RWPE1 (cell line): ENCODE measurements around the gene TXN2.

Experiments used
- CTCF ChIA-PET: fragments of 350-600 bp; sonication (Branson Sonifier 250); formaldehyde crosslinking; extraction: SDS; loops from one replicate; lab custom pipeline; 2021; lab: Yijun Ruan, JAX
- POLR2A ChIA-PET: fragments of 400-600 bp; formaldehyde crosslinking; extraction: SDS; loops from one replicate; lab custom pipeline; 2020; ENCODE audit warnings: antibody characterized with exemption; ENCODE audit not compliant: low non-redundant PET; lab: Yijun Ruan, JAX
- DNase-seq: peaks from one replicate; pipeline ENCODE4 v3.0.0; 2012; ENCODE audit warnings: low spot score
- H3K27ac ChIP-seq: fragments of 450-650 bp; 2 replicates; pipeline ENCODE4 v1.5.1; 2017
- TF ChIP-seq, protein P1 (sequence below): fragments of 450-650 bp; conservative IDR thresholded peaks from 2 replicates; pipeline ENCODE4 v1.5.1; 2017; ENCODE audit warnings: low read depth, mild to moderate bottlenecking

TXN2 gene

DNA sequence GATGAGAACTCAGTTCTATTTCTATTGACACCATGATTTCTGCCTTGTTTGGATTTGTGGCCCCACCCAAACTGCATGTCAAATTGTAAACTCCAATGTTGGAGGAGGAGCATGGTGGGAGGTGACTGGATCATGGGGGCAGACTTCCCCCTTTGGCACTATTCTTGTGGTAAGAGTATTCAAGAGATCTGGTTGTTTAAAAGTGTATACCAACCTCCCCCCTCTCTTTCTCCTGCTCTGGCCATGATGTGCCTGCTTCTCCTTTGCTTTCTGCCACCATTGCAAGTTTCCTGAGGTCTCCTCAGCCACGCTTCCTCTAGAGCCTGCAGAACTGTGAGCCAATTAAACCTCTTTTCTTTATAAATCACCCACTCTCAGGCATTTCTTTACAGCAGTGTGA is 33.3 kb upstream of the TXN2 start:
- CTCF ChIA-PET = no interaction called here
- no peak overlapping the region for H3K27ac ChIP-seq
- no peak for DNase-seq
- TF ChIP-seq, protein P1, sequence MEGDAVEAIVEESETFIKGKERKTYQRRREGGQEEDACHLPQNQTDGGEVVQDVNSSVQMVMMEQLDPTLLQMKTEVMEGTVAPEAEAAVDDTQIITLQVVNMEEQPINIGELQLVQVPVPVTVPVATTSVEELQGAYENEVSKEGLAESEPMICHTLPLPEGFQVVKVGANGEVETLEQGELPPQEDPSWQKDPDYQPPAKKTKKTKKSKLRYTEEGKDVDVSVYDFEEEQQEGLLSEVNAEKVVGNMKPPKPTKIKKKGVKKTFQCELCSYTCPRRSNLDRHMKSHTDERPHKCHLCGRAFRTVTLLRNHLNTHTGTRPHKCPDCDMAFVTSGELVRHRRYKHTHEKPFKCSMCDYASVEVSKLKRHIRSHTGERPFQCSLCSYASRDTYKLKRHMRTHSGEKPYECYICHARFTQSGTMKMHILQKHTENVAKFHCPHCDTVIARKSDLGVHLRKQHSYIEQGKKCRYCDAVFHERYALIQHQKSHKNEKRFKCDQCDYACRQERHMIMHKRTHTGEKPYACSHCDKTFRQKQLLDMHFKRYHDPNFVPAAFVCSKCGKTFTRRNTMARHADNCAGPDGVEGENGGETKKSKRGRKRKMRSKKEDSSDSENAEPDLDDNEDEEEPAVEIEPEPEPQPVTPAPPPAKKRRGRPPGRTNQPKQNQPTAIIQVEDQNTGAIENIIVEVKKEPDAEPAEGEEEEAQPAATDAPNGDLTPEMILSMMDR = no peak
- POLR2A ChIA-PET = no interaction called here

DNA sequence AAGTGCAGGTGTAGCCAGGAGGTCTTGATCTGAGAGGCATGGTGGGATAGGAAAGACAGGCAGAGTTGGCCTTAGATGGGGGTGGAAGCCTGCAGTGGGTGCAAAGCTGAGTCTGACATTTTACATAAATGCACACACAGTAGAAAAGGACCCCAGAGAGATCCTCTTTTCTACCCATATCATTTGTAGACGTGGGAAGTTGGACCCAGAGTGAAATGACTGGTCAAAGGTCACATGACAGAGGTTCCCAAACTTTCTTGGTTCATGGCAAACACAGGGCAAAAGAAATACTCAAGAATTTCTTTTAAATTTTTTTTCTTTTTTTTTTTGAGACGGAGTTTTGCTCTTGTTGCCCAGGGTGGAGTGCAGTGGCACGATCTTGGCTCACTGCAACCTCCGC is 31.6 kb upstream of the TXN2 start:
- TF ChIP-seq, protein P1 = no peak
- H3K27ac ChIP-seq = no peak overlapping the region
- no peak for DNase-seq
- ChIA-PET POLR2A (no interaction called here), CTCF (no interaction called here)

DNA sequence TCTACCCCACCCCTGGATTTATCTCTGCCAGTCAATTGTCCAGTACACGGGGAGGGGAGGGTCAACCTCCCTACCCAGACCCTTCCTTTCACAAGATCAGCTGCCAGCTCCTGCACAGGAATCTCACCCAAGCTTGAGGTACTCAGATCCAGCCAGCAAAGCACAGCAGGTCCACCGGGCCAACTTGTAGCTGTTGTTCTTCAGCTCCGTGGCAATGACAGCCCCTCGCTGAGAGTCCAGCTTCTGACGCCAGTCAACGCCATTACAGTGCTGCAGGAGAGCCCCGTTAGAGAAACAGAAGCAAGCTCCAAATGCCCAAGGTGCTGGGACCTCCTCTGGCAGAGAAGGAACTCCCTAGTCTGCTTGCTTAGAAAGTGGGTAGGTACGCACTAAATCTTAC is 30.9 kb upstream of the TXN2 start:
- POLR2A ChIA-PET = no interaction called here
- TF ChIP-seq, protein P1 = no peak
- CTCF ChIA-PET = no interaction called here
- peak overlapping the region; percentile 41; the same call in 1 of the 2 replicates for H3K27ac ChIP-seq
- DNase-seq = no peak

DNA sequence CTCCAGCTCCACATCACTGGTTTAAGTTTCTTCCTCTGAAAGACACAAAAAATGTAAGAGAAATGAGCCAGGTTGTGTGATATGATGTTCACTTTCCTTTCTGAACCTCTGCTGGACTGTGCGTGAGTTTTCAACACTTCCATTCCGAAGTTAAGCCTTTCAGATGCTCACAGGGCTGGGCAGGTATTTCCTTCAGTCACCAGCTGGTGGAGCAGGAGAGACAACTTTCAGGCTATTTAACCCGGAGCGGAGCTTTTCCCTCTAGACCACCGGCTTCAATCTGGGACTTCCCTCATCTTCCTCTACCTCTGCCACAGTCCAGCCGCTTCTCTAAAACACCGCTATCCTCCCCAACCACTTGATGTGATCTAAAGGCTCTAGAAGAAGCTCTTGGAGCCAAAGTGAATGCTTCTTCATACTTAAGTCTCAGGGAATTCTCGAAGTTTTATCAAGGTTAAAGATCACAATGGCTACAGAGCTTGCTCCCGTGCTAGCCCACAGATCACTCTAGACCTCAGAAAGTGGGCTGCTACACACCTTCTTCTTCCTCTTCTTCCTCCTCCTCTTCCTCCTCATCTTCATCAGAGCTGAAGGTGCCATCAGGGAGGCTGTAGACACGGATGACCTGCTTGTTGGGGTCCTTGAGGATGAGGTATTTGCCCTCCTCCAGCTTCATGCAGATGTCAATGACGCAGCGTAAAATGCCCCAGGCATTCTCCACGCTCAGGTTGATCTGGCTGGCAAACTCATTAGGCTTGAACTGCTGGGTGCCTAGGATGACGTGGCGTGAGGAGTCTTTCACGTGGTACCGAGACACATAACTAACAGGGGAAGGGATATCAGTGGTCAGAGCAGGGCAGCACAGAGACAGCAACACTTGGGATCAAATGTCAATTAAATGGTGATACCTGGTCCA is 29.8 kb upstream of the TXN2 start:
- DNase-seq = peak; percentile 30
- peak overlapping the region; percentile 41 for H3K27ac ChIP-seq
- CTCF ChIA-PET = interaction anchor here (0.6 to 1.1 kb wide), 4 partner anchors 22 to 1024 kb away, joined by 3 to 7 read pairs (median 3); no protein-coding TSS in a partner anchor

DNA sequence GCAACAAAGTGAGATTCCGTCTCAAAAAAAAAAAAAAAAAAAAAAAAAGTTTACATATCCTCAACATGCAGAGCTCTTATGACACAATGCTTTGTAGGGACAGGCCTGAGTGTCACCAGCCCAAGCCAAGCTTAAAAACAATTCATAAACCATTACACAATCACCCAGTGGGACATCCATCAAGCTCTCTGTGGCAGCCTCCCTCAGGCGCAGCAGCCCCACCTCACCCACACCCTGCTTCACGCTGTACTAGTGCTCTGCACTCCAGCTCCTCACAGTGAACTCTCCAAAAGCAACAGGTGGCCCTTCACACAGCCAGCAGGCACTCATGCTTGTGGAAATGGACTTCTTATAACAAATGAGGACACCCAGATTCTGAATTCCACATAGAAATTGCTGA is 28.9 kb upstream of the TXN2 start:
- ChIA-PET POLR2A (interaction anchor here (0.6 kb wide), 1 partner anchor 10 kb away, joined by 5 read pairs; no protein-coding TSS in a partner anchor), CTCF (interaction anchor here (0.6 to 1.1 kb wide), 3 partner anchors 21 to 121 kb away, joined by 3 to 7 read pairs (median 3); no protein-coding TSS in a partner anchor)
- DNase-seq = no peak
- TF ChIP-seq, protein P1 = no peak
- peak overlapping the region; percentile 49 for H3K27ac ChIP-seq

More for the DNA sequence above, 29.8 kb upstream of the TXN2 start:
- TF ChIP-seq, protein P1 = peak; percentile 66
- POLR2A ChIA-PET = interaction anchor here (0.6 kb wide), 1 partner anchor 10 kb away, joined by 5 read pairs; no protein-coding TSS in a partner anchor

DNA sequence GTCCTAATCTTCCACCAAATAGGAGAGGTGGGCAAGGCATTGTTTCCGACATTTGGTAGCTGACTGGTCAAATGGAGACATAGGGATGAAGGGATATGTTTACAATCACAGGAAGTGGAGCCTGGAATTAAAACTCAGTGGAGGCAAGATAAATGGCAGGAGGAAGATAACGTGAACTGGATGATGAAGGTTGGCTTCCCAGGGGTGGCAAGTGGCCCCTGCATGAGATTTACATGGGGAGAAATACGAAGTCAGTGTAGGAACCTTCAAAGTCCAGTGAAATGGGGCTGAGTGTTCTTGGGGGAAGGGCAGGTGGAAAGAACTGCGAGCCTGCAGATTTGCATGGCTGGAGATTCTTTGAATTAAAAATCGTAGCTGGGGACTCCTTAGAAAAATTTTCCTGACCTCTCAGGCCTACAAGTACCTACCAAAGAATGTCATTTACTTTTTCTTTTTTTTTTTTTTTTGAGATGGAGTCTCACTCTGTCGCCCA is 26.1 kb upstream of the TXN2 start:
- TF ChIP-seq, protein P1 = no peak
- no peak for DNase-seq
- ChIA-PET CTCF (no interaction called here), POLR2A (interaction anchor here (0.7 kb wide), 1 partner anchor 30 kb away, joined by 5 read pairs; no protein-coding TSS in a partner anchor)
- peak overlapping the region; percentile 82 for H3K27ac ChIP-seq
